Astrocyte of the hippocampus (primary cell): Measurements from ENCODE around the gene SPECC1.
"Not testable (repeated sequence)": the region's sequence is repeated elsewhere in the genome, so short reads cannot be mapped to it uniquely, and the experiment has no call there.

ENCODE experiments used
- DNase-seq: peaks from one replicate; pipeline ENCODE4 v3.0.0; 2011; ENCODE audit warnings: low read depth, low spot score

Gene SPECC1

DNA sequence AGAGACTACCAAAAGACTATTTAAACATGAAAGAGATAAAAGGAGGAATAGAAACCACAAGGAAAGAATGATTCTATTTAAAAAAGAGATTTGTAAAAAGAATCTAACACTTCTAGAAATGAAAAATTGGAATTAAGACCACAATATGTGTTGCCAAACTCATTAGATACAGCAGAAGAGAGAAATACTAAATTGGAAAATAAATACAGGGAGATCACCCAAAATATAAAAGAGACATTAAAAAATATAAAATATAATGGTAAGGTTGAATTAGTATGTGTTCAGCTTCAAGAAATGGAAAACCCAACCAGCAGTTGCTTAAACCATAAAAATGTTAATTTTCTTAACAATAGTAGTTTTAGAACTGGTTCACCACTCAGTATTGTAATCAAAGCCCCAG is 297.8 kb downstream of the SPECC1 start:
- no peak for DNase-seq

DNA sequence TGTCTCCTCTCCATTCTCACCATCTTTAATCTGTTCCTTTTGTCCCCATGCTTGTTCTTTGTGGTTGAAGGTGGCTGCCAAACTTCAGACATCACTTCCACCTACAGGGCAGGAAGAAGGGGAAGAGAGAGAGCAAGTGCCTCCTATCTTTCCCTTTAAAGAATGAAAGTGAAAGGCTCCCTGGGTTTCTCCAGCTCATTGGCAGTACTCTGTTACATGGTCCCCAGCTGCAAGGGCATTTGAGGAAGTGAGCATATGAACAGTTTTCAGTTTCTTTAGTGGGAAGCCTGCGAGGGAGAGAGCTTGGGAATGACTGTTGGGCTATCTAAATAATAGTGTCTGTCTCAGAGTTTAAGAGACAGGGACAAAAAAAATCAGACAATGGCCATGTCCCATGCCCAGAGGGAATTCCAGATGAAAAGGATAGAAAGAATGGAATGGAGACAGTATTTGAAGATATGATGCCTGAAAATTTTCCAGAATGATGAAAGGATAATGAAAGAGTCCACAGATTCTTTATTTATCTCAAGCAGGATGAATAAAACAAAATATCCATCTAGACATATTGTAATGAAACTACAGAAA is 298.3 kb downstream of the SPECC1 start:
- no peak for DNase-seq

DNA sequence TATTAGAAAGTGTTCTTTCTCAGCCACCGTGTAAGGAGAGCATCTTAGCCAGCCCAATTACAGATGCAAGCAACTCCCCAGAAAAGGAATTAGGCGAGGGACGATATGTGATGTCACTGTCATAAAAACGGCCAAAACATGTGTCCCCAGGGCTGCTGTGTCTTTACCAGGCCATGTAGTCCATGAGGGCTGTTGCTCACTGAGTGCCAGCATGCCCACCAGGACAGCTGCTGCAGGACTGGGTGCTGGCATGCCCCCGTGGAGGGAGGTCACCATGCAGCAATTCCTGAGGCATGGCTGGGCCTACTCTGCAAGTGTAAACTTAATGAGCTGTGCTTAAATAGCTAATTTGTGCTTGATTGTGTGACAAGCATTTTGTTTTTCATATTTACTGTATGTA is 301.3 kb downstream of the SPECC1 start:
- DNase-seq: no peak

DNA sequence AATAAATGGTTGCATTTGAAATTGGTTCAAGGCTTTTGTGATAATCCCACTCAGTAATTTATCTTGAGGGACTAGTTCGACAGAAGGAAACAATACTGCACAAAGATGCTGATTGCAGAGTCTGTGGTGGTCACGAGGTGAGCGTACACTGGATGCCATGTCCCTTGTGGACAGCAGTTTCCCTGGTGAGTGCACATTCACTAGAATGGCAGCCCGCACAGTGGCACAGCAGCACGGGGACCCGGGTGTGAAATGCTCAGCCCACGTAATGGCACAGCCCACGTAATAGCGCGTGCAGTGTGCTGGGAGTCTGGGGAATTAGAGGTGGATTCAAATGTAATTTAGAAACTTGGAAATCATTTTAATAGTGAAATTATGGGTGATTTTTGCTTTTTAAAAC is 304.1 kb downstream of the SPECC1 start:
- no peak for DNase-seq

DNA sequence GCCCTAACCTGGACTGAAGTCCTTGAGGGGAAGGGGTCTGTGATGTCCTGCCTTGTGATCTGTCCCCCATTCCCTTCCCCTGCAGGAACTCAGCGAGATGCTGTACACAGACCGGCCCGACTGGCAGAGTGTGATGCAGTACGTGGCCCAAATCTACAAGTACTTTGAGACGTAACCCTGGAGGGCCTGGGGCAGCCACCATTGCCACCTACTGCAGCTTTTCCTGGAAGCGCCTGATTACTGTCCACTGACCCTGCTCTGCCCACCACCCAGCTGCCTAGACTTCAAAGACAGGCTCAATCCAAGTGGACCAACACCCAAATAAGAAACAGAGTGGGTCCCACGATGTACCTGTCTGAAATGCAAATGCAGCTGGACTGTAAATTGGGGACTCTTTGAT is 304.7 kb downstream of the SPECC1 start:
- DNase-seq: no peak

DNA sequence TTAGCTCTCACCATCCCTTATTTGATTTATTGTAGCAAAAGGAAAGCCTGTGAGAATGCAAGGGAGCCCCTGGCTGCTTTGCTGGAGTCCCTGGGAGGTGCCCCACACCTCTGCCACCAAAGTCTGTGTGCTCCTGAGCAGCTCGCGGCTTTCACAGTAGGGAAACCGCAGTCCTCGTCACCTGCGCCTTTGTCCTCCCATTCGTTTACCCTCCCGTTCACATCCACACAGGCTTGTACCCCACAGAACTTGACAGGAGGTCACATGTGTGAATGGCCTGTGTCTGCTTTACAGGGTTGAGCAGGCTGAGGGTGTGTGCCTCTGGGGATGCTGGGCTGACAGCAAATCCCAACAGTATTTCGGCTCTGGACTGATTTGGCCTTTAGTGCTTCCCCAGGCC is 305.7 kb downstream of the SPECC1 start:
- DNase-seq: no peak

DNA sequence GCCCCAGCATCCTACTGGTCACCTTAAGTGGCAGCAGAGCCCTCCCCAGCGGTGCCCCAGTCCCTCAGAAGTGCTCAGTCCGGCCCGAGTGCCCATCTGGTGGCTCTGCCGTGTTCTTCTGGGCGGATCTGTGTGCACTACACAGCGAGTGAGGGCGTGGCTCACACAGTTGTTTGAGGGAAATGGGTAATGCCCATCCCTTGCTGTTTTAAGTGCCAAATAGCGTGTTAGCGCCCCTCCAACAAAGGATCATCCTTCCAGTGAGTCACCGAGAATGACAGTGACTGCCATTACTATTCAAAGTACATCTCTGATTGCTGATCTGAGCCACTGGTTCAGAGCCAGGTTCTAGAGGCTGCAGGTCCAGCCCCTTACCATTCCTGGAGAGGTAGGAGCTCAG is 306.2 kb downstream of the SPECC1 start:
- no peak for DNase-seq

DNA sequence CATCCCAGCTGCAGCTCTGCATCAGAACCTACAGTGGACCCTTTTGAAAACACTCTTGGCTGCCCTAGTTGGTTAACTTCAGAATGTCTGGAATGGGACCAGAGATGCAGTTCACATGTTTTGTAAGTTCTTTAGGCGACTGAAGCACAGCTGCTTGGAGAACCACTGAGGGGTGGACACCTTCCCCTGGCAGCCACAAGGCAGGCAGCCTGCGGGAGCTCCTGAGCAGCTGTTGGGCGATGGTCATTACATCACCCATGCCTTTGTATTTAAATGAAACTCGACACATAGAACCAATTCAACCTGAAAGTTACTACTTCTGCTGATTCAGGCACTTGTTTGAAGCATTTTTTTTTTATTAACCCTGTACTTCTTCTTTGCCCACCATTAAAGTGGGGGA is 306.7 kb downstream of the SPECC1 start:
- DNase-seq: no peak

DNA sequence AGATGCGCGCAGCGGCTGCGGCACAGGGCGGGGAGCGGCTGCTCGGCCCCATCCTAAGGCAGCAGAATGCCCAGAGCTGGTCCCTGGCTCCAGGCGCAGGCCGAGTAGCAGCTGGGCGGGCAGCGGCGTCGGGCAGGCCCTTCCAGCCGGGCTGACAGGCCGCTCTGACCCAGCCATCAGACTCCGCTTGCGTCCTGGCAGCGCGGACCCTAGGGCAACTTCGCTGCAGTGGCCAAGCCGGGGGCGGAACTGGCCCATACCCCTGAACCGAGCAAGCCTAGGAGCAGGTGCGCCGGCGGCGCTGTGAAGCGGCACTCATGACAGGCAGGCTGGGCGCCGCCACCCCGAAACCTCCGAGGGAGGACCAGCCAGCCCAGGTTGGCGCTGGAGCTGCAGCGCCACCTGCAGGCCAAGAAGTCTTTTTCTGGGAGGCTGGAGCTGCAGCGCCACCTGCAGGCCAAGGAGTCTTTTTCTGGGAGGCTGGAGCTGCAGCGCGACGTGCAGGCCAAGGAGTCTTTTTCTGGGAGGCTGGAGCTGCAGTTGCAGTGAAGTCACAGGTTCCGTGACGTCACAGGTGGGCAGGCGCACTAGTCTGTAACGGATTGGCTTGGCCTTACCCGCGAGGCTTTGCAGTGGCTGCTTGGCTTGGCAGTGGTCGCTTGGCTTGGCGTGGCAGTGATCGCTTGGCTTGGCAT is 311.5 kb downstream of the SPECC1 start:
- peak; percentile 85 for DNase-seq

DNA sequence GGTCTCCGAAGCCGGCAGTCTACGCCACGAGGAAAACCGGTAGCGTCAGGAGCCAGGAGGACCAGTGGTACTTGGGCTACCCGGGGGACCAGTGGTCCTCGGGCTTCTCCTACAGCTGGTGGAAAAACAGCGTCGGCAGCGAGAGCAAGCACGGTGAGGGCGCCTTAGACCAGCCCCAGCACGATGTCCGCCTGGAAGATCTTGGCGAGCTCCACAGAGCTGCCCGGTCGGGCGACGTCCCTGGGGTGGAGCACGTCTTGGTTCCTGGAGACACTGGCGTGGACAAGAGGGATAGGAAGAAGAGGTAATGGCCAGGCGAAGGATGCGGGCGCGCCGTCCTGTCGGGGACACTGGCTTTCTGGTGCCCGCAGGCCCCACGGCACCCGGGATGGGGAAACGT is 312.2 kb downstream of the SPECC1 start:
- not testable (repeated sequence) for DNase-seq

DNA sequence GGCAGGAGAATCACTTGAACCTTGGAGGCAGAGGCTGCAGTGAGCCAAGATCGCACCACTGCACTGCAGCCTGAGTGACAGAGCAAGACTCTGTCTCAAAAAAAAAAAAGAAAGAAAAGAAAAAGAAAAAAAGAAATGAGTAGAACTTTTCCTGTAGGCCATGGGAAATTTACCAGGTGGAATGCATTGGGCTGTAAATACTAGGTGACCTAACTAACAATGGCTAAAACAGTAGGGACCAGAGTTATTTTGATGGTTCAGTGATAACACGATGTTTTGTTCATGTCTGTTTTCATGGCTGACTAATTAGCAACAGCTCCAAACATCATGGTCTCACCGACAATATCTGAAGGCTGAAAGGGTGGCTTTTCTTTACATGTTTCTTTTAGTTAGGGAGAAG is 318.6 kb downstream of the SPECC1 start:
- DNase-seq: not testable (repeated sequence)

DNA sequence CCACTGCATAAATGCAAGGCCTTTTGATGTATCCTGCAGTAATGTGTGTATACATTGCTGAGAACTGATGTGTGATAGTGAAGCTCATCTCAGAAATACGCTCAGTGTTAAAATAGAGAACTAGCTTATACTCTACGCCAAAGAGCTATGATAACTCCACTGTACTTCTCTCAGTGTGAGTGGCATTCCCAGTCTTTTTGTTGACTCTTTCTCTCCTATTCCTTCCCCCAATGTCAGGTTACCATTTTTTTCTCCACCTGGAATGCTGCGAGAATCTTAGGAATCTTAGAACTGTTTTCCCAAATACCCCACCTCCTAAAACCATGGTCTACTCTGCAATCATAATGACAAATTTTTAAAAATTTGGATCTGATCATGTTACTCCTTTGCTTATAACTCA is 342.2 kb downstream of the SPECC1 start:
- not testable (repeated sequence) for DNase-seq

DNA sequence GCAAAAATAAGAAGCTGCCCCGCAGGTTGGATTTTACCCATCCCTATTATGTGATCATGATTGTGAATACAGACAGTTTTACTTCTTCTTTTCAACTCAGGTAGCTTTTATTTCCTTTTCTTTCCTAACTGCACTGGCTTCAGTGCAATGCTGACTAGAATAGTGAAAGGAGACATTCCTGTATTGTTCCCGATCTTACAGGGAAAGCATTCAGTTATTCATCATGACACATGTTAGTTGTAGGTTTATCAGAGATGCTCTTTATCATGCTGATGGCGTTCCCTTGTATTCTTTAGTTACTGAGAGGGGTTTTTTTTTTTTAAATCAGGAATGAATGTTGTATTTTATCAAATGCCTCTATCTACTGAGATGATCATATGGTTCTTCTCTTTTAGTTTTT is 343.4 kb downstream of the SPECC1 start:
- not testable (repeated sequence) for DNase-seq

DNA sequence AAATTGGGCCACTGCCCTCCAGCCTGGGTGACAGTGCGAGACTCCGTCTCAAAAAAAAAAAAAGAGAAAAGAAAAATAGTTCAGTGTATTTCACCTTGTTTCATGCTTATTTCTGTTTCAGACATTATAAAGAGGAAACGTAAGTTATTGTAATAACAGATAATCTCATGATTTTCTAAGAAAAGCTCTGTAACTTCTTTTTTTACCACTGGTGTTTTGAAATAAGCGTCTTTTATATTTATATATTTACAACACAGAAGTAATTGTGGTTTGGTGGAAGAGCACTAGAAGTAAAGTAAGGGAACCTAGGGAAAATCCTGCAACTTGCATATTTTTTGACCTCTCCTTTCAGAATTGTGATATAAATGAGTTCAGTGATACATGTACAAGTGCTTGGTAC is 354.7 kb downstream of the SPECC1 start:
- not testable (repeated sequence) for DNase-seq
